ENCODE measurements around the gene EPB41L3.

The EPB41L3 gene

DNA sequence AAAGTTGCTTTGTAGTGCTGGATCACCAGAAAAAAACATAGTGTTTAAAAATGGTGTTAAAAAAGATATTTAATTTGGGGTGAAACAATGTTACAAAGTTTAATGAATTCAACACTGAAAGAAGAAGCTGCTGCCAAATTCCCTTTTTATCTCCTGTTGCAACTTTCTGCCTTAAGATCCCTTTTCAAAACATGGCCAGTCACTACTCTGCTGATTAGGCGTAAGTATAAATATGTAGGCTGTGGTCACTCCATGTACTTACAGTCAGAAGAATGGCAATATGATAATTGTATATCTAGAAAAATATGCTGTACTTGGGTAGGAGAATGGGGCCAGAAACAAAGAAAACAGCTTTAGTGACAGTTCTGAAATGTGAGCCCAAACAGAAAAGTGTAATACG is 124.8 kb downstream of the EPB41L3 start:
- no peak for DNase-seq (ENCODE audit: insufficient read length, low spot score)
- FAIRE-seq: no peak

DNA sequence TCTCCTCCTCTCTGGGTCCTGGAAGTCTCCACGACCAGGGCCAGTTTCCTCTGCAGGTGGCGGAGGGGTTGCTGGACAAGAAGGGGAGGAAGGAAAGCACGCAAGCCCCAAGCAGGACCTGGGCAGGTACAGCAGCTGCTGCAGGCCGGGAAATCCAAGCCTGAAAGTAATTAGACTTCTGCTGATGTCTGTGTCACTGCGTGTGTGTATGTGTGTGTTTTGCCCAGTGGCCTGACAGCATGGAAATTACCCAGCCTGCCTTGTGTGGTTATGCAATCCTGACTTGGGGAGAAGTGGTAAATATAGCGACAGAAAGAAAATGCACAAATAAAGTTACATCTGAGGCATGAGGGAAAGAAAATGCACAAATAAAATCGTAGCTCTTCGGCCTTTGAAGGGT is 126.5 kb downstream of the EPB41L3 start:
- no peak for DNase-seq (ENCODE audit: insufficient read length, low spot score)
- no peak for FAIRE-seq

DNA sequence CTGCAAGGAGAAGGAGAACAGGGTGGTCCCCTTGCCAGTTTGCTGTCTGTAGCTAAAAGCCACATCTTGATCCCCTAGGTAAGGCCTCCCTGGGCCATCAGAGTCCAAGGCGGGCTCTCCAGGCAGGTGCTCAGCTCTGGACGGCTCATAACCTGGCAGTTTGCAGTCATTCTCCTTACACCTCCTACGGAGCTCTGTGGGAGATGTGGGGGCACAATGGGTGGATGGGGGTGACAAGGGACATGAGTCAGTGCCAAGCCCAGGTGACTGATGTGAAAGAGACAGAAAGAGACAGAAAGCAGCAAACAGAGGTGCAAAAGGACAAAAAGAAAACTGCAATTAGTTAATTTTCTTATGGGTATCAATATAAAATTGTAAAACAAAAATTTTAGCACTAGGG is 127.7 kb downstream of the EPB41L3 start:
- DNase-seq (ENCODE audit: insufficient read length, low spot score): no peak
- FAIRE-seq: no peak

GRCh38 chr18:5415665-5416064 is 128.1 kb downstream of the EPB41L3 start:
- DNase-seq (ENCODE audit: insufficient read length, low spot score): no peak
- no peak for FAIRE-seq

GRCh38 chr18:5415031-5415430 is 128.8 kb downstream of the EPB41L3 start:
- DNase-seq (ENCODE audit: insufficient read length, low spot score) (no peak), FAIRE-seq (no peak)

- FAIRE-seq (no peak), DNase-seq (ENCODE audit: insufficient read length, low spot score) (no peak)
Observed at GRCh38 chr18:5414546-5414945, 129.3 kb downstream of the EPB41L3 start.

- FAIRE-seq (no peak), DNase-seq (ENCODE audit: insufficient read length, low spot score) (no peak)
Observed at GRCh38 chr18:5413447-5413846, 130.3 kb downstream of the EPB41L3 start.

DNA sequence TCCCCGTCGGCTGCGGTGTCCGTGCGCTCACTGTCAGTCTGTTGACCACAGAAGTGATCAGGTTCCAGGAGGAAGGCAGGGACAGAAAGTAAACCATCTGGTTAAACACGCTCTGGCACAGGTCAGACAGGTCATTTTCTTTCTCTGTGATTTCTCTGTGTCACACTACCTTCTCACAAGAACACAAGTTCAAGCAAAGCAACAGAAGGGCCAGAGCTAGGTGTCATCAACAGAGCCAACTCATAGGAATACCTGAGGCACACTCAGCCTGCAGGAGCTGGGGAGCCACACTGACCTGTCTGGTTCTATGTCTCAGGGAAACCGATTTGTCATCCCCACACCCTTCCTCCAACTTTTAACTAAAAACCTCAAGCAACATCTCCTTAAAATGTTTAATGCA is 133.2 kb downstream of the EPB41L3 start:
- FAIRE-seq: no peak
- DNase-seq (ENCODE audit: insufficient read length, low spot score): no peak

DNA sequence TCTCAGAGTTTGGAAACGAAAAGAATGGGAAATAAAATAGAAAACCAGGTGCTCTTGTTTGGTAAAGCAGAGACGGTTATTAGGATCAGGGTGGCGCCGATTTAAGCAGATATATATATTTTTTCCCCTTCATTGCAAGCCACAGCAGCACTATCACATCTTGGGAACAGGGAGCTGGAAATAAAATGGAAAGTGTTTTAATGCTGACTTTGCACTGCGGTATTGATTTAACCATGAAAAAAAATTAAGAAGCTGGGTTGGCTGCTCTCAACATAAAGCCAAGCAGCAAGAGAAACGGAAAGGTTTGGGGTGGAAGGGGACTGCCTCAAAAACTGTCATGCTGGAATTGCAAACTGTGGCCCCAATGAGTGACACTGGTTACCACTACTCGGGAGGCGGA is 145.5 kb downstream of the EPB41L3 start:
- DNase-seq (ENCODE audit: insufficient read length, low spot score) (no peak), FAIRE-seq (no peak)

DNA sequence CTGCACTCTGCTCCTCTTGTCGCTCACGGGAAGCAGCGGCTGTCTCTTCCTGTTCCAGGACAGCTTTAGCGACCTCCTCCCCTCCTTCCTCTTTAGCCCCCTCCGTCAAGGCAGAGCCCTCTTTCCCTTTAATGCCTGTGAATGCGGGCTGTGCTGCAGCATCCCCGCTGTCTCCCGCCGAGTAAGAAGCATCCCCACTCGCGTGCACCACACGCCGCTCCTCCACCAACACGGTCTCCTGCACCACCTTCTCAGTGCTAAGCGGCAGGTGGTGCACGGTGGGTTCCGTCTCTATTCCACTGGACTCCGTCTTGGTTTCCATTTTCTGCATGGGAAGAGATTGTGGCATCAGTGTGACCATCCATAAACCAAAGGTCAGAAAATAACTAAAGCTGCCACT is 146.7 kb downstream of the EPB41L3 start:
- FAIRE-seq: no peak

GRCh38 chr18:5395860-5396448 is 147.8 kb downstream of the EPB41L3 start:
- FAIRE-seq: no peak
- DNase-seq (ENCODE audit: insufficient read length, low spot score): no peak

More for the DNA sequence above, 146.7 kb downstream of the EPB41L3 start:
- no peak for DNase-seq (ENCODE audit: insufficient read length, low spot score)

GRCh38 chr18:5393779-5394178 is 150.0 kb downstream of the EPB41L3 start:
- DNase-seq (ENCODE audit: insufficient read length, low spot score) (no peak), FAIRE-seq (no peak)

GRCh38 chr18:5391409-5391808 is 152.4 kb downstream of the EPB41L3 start:
- FAIRE-seq: no peak

DNA sequence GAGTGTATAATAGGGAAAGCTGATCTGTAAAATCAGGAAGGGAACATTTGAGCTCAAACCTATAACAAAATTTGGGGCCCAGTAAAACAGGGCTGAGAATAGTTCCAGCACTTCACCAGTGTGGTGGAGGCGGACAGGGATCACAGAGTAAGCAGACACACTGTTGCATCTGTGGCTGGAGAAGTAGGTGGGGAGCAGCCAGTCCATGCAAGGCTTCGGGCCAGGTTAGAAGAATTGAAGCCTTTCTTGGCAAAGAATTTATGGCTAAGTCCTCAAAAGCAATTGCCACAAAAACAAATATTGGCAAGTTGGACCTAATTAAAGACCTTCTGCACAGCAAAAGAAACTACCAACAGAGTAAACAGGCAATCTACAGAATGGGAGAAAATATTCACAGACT is 154.4 kb downstream of the EPB41L3 start:
- FAIRE-seq: no peak
- no peak for DNase-seq (ENCODE audit: insufficient read length, low spot score)

More at GRCh38 chr18:5391409-5391808, 152.4 kb downstream of the EPB41L3 start:
- DNase-seq (ENCODE audit: insufficient read length, low spot score): no peak

DNA sequence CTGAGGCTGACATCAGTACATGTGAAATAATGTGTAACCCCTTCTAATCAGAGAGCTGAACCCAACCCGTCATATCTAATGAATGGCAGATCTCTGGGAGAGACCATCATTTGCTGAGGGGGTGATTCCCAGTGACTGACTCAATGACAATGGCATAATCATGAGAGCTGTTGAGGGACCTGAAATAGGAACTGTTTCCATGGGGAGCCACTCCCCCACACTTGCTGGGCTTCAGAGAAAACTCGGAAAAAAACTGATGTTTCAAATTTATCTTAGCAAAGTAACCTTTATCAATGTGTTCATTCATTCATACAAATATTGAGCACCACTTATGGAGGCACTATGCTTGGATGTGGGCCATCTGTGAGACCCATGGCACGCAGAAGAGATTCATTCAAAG is 154.9 kb downstream of the EPB41L3 start:
- FAIRE-seq (no peak), DNase-seq (ENCODE audit: insufficient read length, low spot score) (no peak)

DNA sequence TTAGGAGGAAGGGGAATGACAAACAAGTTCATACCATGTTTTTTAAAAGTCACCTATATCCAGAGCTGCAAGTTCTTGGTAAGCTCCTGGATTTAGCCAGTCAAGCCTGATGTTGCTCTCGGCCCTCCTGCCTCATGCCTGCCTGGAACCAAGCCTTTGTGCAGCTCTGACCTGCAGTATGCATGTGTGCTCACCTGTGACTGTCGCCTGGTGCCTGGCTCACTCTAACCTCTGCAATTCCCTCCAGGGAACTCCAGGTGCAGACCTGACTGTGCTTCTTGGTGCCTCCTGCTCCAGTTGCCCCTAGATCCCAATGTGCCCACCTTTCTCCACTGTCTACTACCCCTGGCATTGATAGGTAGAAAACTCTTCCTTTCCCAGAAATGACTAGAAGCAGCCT is 163.2 kb downstream of the EPB41L3 start:
- no peak for FAIRE-seq

DNA sequence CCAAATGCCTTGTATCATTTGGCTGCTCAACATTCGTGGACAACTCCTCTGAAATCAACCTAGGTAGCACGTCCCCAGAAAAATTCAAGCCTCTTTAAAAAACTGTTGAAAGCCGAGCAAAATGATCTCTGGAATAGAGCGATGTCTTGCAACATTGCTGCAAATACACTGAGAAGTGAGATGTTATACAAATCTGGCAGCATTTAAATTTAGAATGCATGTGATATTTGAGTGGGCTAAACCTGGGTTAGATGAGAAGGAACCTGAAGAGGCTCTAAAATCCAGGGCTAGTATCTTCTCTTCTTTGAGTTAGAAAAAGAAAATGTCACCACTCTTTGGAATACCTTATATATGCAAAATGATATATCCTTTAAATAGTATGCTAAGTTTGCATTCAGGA is 166.8 kb downstream of the EPB41L3 start:
- no peak for DNase-seq (ENCODE audit: insufficient read length, low spot score)
- no peak for FAIRE-seq

More for the DNA sequence above, 163.2 kb downstream of the EPB41L3 start:
- no peak for DNase-seq (ENCODE audit: insufficient read length, low spot score)

- FAIRE-seq: no peak
Observed at GRCh38 chr18:5370332-5370731, 173.5 kb downstream of the EPB41L3 start.

GRCh38 chr18:5369513-5369912 is 174.3 kb downstream of the EPB41L3 start:
- no peak for FAIRE-seq
- DNase-seq (ENCODE audit: insufficient read length, low spot score): no peak

More at GRCh38 chr18:5370332-5370731, 173.5 kb downstream of the EPB41L3 start:
- DNase-seq (ENCODE audit: insufficient read length, low spot score): no peak

DNA sequence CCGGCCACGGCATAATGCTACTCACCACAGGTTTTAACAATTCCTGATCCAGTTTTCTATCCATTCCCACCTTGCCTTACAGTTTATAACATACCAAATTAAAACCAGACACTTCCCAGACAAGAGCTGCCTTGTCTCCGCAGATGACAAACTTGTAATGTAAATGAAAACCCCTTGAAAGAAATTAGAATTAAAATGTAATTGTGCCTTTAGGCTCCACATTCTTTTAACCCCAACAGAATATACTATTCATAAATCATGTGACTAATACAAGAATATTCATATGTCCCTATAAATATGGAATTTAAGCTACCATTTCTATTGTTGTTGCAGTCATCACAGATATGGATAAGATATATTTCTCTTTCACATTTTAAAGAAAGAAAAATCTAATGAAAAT is 178.4 kb downstream of the EPB41L3 start:
- FAIRE-seq (no peak), DNase-seq (ENCODE audit: insufficient read length, low spot score) (no peak)

DNA sequence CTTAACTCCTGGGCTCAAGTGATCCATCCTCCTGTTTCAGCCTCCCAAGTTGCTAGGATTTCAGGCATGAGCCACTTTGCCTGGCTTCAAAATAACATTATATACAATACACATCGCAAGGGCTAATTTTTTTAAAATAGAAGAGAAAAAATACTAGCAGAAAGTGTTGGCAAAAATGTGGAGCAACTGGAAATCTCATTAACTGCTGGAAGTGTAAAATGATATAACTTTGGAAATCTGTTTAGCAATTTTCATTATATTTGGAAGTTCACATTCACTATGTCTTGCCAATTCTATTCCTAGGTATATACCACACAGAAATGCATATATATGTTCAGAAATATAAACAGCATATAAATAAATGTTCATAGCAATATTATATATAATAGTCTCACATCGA is 193.2 kb downstream of the EPB41L3 start:
- DNase-seq (ENCODE audit: insufficient read length, low spot score) (no peak), FAIRE-seq (no peak)

All from HTR-8/SVneo (cell line).